DMS53 treated with DMSO at 0.1 percent for 48 hours (cell line): ENCODE data around the gene VSIG10L.

Source experiments
- DNase-seq: peaks from one replicate; lab custom pipeline; 2025; ENCODE audit not compliant: unreplicated experiment; lab: John Stamatoyannopoulos, UW

Gene VSIG10L

GRCh38 chr19:51339313-51339686 is 2.6 kb downstream of the VSIG10L start:
- no peak for DNase-seq

GRCh38 chr19:51338563-51339312 is 3.2 kb downstream of the VSIG10L start:
- no peak for DNase-seq

- no peak for DNase-seq
Observed at GRCh38 chr19:51337861-51338562, 3.9 kb downstream of the VSIG10L start.

- no peak for DNase-seq
Observed at GRCh38 chr19:51337141-51337860, 4.6 kb downstream of the VSIG10L start.

- no peak for DNase-seq
Observed at GRCh38 chr19:51333836-51334460, 8.0 kb downstream of the VSIG10L start.

GRCh38 chr19:51331716-51332115 is 10.2 kb downstream of the VSIG10L start:
- no peak for DNase-seq

- no peak for DNase-seq
Observed at GRCh38 chr19:51331193-51331592, 10.7 kb downstream of the VSIG10L start.

GRCh38 chr19:51330366-51330765 is 11.6 kb downstream of the VSIG10L start:
- DNase-seq, result no peak

GRCh38 chr19:51329411-51329810 is 12.5 kb downstream of the VSIG10L start:
- no peak for DNase-seq

GRCh38 chr19:51327066-51328001 is 14.6 kb downstream of the VSIG10L start:
- DNase-seq, result no peak

GRCh38 chr19:51326216-51327065 is 15.5 kb downstream of the VSIG10L start:
- no peak for DNase-seq

- DNase-seq, result no peak
Observed at GRCh38 chr19:51325161-51325976, 16.6 kb downstream of the VSIG10L start.

GRCh38 chr19:51324167-51324481 is 17.8 kb downstream of the VSIG10L start:
- no peak for DNase-seq

GRCh38 chr19:51323481-51324166 is 18.3 kb downstream of the VSIG10L start:
- DNase-seq, result no peak

GRCh38 chr19:51321799-51322198 is 20.1 kb downstream of the VSIG10L start:
- DNase-seq, result no peak

GRCh38 chr19:51320280-51320657 is 21.7 kb downstream of the VSIG10L start:
- no peak for DNase-seq

- no peak for DNase-seq
Observed at GRCh38 chr19:51319649-51320279, 22.2 kb downstream of the VSIG10L start.
